Upper lobe of left lung (tissue), 6 donors: ENCODE data around the gene GBP2. TPM values are rescaled to one million over a fixed set of nuclear protein-coding genes. Genes with fewer than 3 reads are reported as not detected.

Source experiments
- ATAC-seq, 2 donors: fragments of 200-7000 bp; cut with Tn5 transposase; one replicate each; pipeline ENCODE4 v1.9.1; 2022; ENCODE audit warnings: mild to moderate bottlenecking in 2 of 2, moderate library complexity in 2 of 2; ENCODE audit not compliant: low FRiP score in 2 of 2
- DNase-seq, 2 donors: peaks; one replicate each; pipeline ENCODE4 v3.0.0-alpha.2; 2019 to 2020
- H3K27ac ChIP-seq, 4 donors: fragments of 200-600 bp; sonication (generic); one replicate each; pipeline ENCODE4 v1.5.1; 2016 to 2019
- H3K27me3 ChIP-seq, 4 donors: fragments of 200-600 bp; sonication (generic); one replicate each; pipeline ENCODE4 v1.5.1; 2017 to 2019
- H3K36me3 ChIP-seq, 4 donors: fragments of 200-600 bp; sonication (generic); one replicate each; pipeline ENCODE4 v1.5.1; 2016 to 2019
- H3K4me1 ChIP-seq, 4 donors: fragments of 200-600 bp; sonication (generic); one replicate each; pipeline ENCODE4 v1.5.1; 2018 to 2019
- H3K4me3 ChIP-seq, 4 donors: fragments of 200-600 bp; sonication (generic); one replicate each; pipeline ENCODE4 v1.5.1; 2017 to 2019; ENCODE audit warnings: mild to moderate bottlenecking in 2 of 4, moderate library complexity in 1 of 4
- H3K9me3 ChIP-seq, 4 donors: fragments of 200-600 bp; sonication (generic); one replicate each; pipeline ENCODE4 v1.5.1; 2018 to 2019
- CTCF ChIP-seq, 6 experiments: fragments of 450-650 bp in 4 of 6; fragments of 200-600 bp in 2 of 6; sonication (generic) in 2 of 6; IDR thresholded peaks; one replicate each; pipeline ENCODE4 v1.5.1; 2016 to 2019; ENCODE audit warnings: antibody characterized with exemption in 6 of 6
- EP300 ChIP-seq, 4 donors: sonication (generic); formaldehyde crosslinking; IDR thresholded peaks; one replicate each; pipeline ENCODE4 v1.5.1; 2017; ENCODE audit warnings: antibody characterized with exemption in 4 of 4, control low read depth in 2 of 4
- POLR2A ChIP-seq, 4 donors: fragments of 450-650 bp; IDR thresholded peaks; one replicate each; pipeline ENCODE4 v1.5.1; 2016 to 2017; ENCODE audit warnings: antibody characterized with exemption in 4 of 4, mild to moderate bottlenecking in 2 of 4
- POLR2AphosphoS5 ChIP-seq, 2 donors: sonication (generic); formaldehyde crosslinking; IDR thresholded peaks; one replicate each; pipeline ENCODE4 v1.5.1; 2017; ENCODE audit warnings: antibody characterized with exemption in 2 of 2
- WGBS, 2 donors: methylation state at CpG; one replicate each; pipeline ENCODE4 v1.1.5; 2017 to 2018; 5-methylcytosine and 5-hydroxymethylcytosine counted together
- total RNA-seq, 6 donors: library from RNA; depleted of rRNA in 4 of 6; stranded (reverse); fragments of >200 nt in 4 of 6; gene quantifications; one replicate each; pipeline versions ENCODE4 v1.1.0 to v1.2.1, GENCODE V29; 2016 to 2021
- donor health status: DM: no; HTN: no; CAD: no; lungs with moderate emphysema.
- donor health status: DM: no; HTN: yes; CAD: no; lungs with severe emphysema.

Gene GBP2
- total RNA-seq, 6 donors from 2014 or later, result 41.0 to 124 (median 54.9) TPM

GRCh38 chr1:89060091-89060490, 65.8 kb downstream of the GBP2 start:
- Histone ChIP-seq H3K9me3 (no peaks in the 10 kb centered on the region), H3K4me1 (peaks cover 22 to 31% (median 23%) of the 10 kb centered on the region in 4 donors), H3K4me3 (no peak overlapping the region), H3K27ac (no peak overlapping the region), H3K36me3 (peaks cover 17 to 39% (median 25%) of the 10 kb centered on the region in 4 donors), H3K27me3 (no peaks in the 10 kb centered on the region)
- ATAC-seq (no peak), DNase-seq (no peak)
- 93 to 98% methylated on average over 5 of the region's 5 CpGs for WGBS, 2 donors
- TF ChIP-seq EP300 (IDR thresholded peaks at IDR 0.05) (no peak), POLR2AphosphoS5 (IDR thresholded peaks at IDR 0.05) (no peak), POLR2A (IDR thresholded peaks at IDR 0.05) (no peak), CTCF (IDR thresholded peaks at IDR 0.05) (no peak)

Other genes with a start within 250 kb of the GBP2 start
- gene GTF2B, start 234.5 kb downstream of the GBP2 start, total RNA-seq, result 10 to 100 TPM in 5 of 6 donors, 1 to 10 TPM in 1; 6.3 to 37.3 (median 24.4) TPM
- gene KYAT3, start 133.5 kb downstream of the GBP2 start, total RNA-seq, result 10 to 100 TPM in 5 of 6 donors, 1 to 10 TPM in 1; 6.5 to 31.9 (median 18.8) TPM
- 10 to 100 TPM in 5 of 6 donors, 1 to 10 TPM in 1; 3.0 to 20.7 (median 14.5) TPM for gene RBMXL1, start 133.5 kb downstream of the GBP2 start, total RNA-seq
- gene GBP3, start 103.2 kb downstream of the GBP2 start, total RNA-seq, result 10 to 100 TPM; 17.9 to 47.1 (median 28.0) TPM
- 100 to 1,000 TPM in 1 of 6 donors, 10 to 100 TPM in 5; 19.4 to 104 (median 53.1) TPM for gene GBP1, start 60.9 kb downstream of the GBP2 start, total RNA-seq
- gene GBP7, start 49.9 kb upstream of the GBP2 start, total RNA-seq, result under 1 TPM in 1 of 6 donors, not detected in 5; 0.34 TPM
- 10 to 100 TPM; 13.6 to 27.4 (median 22.1) TPM for gene GBP4, start 72.8 kb upstream of the GBP2 start, total RNA-seq
- 10 to 100 TPM in 2 of 6 donors, 1 to 10 TPM in 4; 4.1 to 24.5 (median 7.9) TPM for gene GBP5, start 146.7 kb upstream of the GBP2 start, total RNA-seq
- gene GBP6, start 237.9 kb upstream of the GBP2 start, total RNA-seq, result 1 to 10 TPM in 2 of 6 donors, under 1 TPM in 4; 0.30 to 3.8 (median 0.73) TPM